ENCODE data around the gene CYB5R3. TPM values are rescaled to one million over a fixed set of nuclear protein-coding genes. Genes with fewer than 3 reads are reported as not detected.
A peak's percentile ranks its signal among the peaks of the same experiment; 100 is the strongest.
"Not testable (repeated sequence)": the region's sequence is repeated elsewhere in the genome, so short reads cannot be mapped to it uniquely, and the experiment has no call there.

The CYB5R3 gene
- total RNA-seq, 2 donors from 2014 or later: 41.8 to 50.8 TPM

- intact Hi-C loops (cut with DNase I): no loop called here
- TF ChIP-seq POLR2A (IDR thresholded peaks at IDR 0.05) (no peak), CTCF (IDR thresholded peaks at IDR 0.05) (no peak)
- H3K4me1 ChIP-seq: peaks cover 25% of the 10 kb centered on the region
- ATAC-seq (no peak), DNase-seq (no peak)
- H3K9me3 ChIP-seq: no peaks in the 10 kb centered on the region
- H3K27ac ChIP-seq: no peak overlapping the region
- no peaks in the 10 kb centered on the region for H3K27me3 ChIP-seq
- 86% methylated on average over 3 to 4 of the region's 4 CpGs for WGBS, 2 donors
- peaks cover 0 to 9% of the 10 kb centered on the region in 2 donors for H3K36me3 ChIP-seq (replicated peaks in 1 of 2; ENCODE audit: insufficient read depth in 1 of 2, low read depth in 2 of 2)
- no peak overlapping the region for H3K4me3 ChIP-seq
Observed at GRCh38 chr22:42620084-42620483, 29.1 kb downstream of the CYB5R3 start.

GRCh38 chr22:42619261-42620063, 29.7 kb downstream of the CYB5R3 start:
- no peak overlapping the region for H3K27ac ChIP-seq
- 91 to 92% methylated on average over 32 to 33 of the region's 35 CpGs for WGBS, 2 donors
- intact Hi-C loops (cut with DNase I): no loop called here

GRCh38 chr22:42617155-42617983, 31.8 kb downstream of the CYB5R3 start:
- no peaks in the 10 kb centered on the region for H3K27me3 ChIP-seq
- H3K4me1 ChIP-seq: peaks cover 43% of the 10 kb centered on the region
- intact Hi-C loops (cut with DNase I): no loop called here
- H3K9me3 ChIP-seq: no peaks in the 10 kb centered on the region
- H3K4me3 ChIP-seq: no peak overlapping the region
- H3K27ac ChIP-seq: peak overlapping the region in 1 of 4 donors; percentile 31
- ATAC-seq (no peak), DNase-seq (no peak)
- H3K36me3 ChIP-seq (replicated peaks in 1 of 2; ENCODE audit: insufficient read depth in 1 of 2, low read depth in 2 of 2): peaks cover 0 to 2% of the 10 kb centered on the region in 2 donors
- WGBS, 2 donors: 46 to 73% methylated on average over 15 to 20 of the region's 20 CpGs
- TF ChIP-seq CTCF (IDR thresholded peaks at IDR 0.05) (no peak), POLR2A (IDR thresholded peaks at IDR 0.05) (peak in 1 of 3 donors; percentile 5)

More at GRCh38 chr22:42619261-42620063, 29.7 kb downstream of the CYB5R3 start:
- no peaks in the 10 kb centered on the region for H3K27me3 ChIP-seq
- peaks cover 0 to 9% of the 10 kb centered on the region in 2 donors for H3K36me3 ChIP-seq (replicated peaks in 1 of 2; ENCODE audit: insufficient read depth in 1 of 2, low read depth in 2 of 2)
- TF ChIP-seq CTCF (IDR thresholded peaks at IDR 0.05) (no peak), POLR2A (IDR thresholded peaks at IDR 0.05) (no peak)
- no peaks in the 10 kb centered on the region for H3K9me3 ChIP-seq
- H3K4me1 ChIP-seq: peaks cover 25% of the 10 kb centered on the region
- ATAC-seq (no peak), DNase-seq (no peak)
- H3K4me3 ChIP-seq: no peak overlapping the region

- peak; percentile 6 for ATAC-seq
- H3K36me3 ChIP-seq (replicated peaks in 1 of 2; ENCODE audit: insufficient read depth in 1 of 2, low read depth in 2 of 2); H3K27me3 ChIP-seq; intact Hi-C loops (cut with DNase I); H3K4me3 ChIP-seq; H3K9me3 ChIP-seq: not testable (repeated sequence)
- Histone ChIP-seq H3K4me1 (peaks cover 56% of the 10 kb centered on the region), H3K27ac (peak overlapping the region; percentile 92 to 98 (median 94))
- 3 to 10% methylated on average over 12 to 13 of the region's 13 CpGs for WGBS, 2 donors
- peak; percentile 49 to 71 (median 56) for DNase-seq
Observed at GRCh38 chr22:42615860-42616175, 33.4 kb downstream of the CYB5R3 start.
